Dedifferentiated amniotic fluid mesenchymal stem cell (primary cell): ENCODE measurements around the gene CAMK2N1.
"Not testable (repeated sequence)": the region's sequence is repeated elsewhere in the genome, so short reads cannot be mapped to it uniquely, and the experiment has no call there.

Experiments used
- DNase-seq: peaks from one replicate; pipeline ENCODE4 v3.0.0-alpha.2; 2016; ENCODE audit errors: extremely low spot score

The CAMK2N1 gene

DNA sequence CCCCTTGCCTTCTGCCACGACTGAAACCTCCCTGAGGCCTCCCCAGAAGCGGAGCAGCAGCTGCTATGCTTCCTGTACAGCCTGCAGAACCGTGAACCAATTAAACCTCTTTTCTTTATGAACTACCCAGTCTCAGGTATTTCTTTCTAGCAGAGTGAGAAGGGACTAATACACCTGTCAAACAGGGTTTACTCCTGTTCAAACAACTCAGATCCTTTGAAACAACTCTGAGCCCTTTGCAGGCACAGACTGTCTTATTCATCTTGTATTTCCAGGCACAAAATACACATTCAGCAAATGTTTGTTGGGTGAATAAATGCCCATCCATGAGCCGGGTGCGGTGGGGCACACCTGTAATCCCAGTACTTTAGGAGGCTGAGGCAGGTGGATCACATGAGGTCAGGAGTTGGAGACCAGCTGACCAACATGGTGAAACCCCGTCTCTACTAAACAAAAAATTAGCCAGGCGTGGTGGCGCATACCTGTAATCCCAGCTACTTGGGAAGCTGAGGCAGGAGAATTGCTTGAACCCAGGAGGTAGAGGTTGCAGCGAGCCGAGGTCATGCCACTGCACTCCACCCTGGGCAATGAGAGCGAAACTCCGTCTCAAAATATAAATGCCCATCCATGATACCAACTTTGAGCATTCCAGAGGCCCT, 10.8 kb upstream of the CAMK2N1 start:
- not testable (repeated sequence) for DNase-seq

GRCh38 chr1:20496241-20496661, 10.2 kb upstream of the CAMK2N1 start:
- DNase-seq, result no peak

DNA sequence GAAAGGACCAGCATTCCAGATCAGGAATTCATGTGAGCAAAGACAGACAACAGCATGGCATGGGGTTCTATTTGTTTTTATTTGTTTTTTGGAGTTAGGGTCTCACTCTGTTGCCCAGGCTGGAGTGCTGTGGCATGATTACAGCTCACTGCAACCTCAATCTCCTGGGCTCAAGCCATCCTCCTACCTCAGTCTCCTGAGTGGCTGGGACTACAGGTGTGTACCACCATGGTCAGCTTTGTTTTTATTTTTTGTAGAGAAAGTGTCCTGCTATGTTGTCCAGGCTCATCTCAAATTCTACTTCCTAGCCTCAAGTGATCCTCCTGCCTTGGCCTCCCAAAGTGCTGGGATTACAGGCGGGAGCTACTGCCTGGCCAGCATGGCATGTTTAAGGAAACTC, 9.7 kb upstream of the CAMK2N1 start:
- no peak for DNase-seq

DNA sequence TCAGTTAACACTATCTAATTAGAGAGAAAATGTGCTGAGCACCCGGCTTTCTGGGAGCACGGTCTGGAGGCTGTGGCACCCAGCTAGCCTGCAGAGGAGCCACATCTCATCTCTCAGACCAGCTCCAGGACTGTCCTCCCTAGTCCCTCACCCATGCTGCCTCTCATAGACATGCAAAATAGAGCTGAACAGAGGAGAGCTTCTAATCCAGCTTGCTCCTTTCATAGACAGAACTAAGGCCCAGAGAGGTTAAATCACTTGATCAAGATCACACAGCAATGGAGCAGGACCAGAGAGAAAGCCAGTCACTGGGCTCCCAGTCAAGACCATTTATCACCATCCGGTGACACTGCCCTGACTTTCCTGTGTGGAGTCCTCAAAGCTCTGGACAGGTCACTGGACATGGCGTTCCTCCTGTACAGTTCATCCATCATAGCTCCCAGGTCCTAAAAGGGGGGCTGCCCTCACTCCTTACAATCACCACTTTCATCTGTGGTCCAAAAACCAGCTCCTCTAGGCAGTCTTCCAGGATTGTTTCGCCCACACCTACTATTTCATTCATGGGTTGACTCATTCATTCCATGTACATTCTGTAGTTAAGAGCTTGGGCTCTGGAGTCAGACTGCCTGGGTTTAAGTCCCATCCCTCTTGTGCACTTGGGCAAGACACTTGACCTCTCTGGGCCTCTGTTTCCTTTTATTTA, 8.8 kb upstream of the CAMK2N1 start:
- peak; percentile 70 for DNase-seq

- peak; percentile 80 for DNase-seq
These were observed 8.0 kb upstream of the CAMK2N1 start for GRCh38 chr1:20493839-20494608.

DNA sequence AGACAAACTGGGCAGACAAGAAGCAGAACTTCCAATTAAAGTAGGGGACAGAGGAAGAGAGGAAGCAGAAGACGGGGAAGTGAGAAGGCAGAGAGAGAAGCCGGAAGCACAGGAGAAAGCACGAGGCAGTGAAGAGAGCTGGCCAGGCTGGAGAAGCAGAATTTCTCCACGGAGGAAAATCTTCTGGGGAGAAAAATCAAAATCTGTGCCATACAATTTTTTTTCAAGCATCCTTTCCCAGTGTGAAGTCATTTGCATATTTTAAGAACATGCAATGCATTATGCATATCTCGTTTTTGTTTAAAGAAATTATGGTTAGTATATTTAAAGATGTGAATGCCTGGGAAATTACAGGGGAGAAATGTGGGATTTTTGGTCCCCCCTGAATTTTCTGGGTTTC, 7.3 kb upstream of the CAMK2N1 start:
- no peak for DNase-seq

DNA sequence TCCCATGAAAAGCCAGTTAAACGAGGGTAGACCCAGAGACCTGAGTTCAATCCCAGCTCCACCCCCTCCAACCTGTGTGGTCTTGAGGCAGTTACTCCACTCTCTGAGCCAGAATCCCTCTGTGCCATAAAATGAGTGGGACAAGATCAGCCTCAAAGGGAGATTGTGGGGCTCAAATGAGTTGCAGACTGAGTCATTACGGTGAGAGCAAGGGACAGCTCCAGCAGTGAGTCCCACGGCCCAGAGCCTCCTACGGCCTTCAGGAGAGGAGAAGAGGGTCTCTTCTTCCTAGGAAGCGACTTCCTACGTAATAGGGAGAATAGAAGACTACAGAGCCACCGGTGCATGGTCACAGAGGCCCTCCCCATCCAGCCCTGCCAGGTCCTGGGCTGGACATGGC, 6.7 kb upstream of the CAMK2N1 start:
- no peak for DNase-seq

DNA sequence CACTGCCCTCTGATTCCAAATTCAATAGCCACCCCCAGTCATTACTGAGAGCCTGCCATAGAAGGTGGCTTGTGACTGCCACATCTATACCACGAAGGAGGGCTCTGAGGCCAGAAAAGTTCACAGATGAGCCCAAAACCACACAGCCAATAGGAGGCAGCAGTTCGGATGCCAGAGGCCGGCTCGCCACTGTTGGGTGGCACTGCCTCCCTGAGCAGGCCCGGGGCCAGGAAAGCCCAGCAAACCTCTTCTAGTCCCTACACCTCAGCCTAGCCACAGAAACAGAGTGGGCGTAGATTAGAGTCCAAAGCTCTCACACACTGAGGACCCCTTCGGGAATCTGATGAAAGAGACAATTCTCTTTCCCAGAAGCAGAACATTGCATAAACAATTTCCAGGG, 5.9 kb upstream of the CAMK2N1 start:
- no peak for DNase-seq

DNA sequence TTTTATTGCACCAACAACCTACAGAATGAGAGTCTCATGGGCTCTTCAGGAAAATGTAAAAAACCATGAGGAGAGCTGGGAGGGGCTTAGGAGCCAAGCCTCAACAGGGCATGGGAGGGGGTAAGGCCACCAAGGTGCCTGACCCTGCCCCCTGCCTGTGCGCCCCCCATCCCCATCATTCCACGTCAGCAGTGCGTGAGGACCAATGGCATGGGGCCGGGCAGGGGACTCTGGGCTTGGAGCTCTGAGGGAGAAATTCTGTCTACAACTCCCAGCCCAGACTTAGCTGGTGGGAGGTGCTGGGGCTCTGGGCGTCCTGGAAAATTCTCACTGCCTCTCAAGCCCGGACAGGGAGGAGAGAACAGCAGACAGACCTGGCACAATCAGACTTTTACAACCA, 5.2 kb upstream of the CAMK2N1 start:
- no peak for DNase-seq

- DNase-seq, result no peak
These were observed 1.2 kb upstream of the CAMK2N1 start for GRCh38 chr1:20487236-20487590.

GRCh38 chr1:20486457-20487235, 636 bp upstream of the CAMK2N1 start:
- DNase-seq, result peak; percentile 59

GRCh38 chr1:20484519-20485462, 1.2 kb downstream of the CAMK2N1 start:
- no peak for DNase-seq

GRCh38 chr1:20483833-20484518, 2.0 kb downstream of the CAMK2N1 start:
- no peak for DNase-seq

- DNase-seq, result no peak
These were observed 2.7 kb downstream of the CAMK2N1 start for GRCh38 chr1:20483098-20483832.

- DNase-seq, result no peak
These were observed 4.1 kb downstream of the CAMK2N1 start for GRCh38 chr1:20481643-20482498.

DNA sequence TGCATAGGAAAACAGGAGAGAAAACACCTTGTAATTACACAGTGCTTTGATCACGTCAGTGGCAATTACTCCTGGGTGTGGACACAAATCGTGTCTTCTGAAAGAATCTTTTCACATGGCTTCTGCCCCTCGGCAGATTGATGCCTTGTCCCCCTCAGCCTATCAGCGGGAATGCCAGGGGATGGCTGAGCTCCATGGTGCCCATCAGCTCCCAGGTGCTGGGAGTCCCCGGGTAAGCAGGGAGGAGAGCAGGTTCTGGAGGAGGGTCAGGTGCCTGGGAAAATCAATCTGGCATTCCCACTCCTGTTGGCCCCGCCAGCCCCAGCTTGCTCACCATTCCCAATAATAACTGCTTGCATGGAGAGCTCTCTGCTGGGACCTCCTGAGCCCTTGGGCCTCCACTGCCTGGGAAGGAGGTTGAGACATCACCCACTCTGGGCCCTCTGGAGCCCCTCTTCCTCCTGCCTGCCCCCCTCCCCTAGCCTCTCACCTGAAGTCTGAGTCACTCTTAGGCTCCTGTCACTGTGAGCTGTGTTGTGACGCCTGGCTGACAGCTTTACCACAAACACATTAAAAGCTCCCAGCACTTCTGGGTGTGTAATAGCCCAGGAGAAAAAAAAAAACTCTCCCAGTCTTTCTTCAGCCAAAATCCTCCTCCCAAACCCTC, 4.9 kb downstream of the CAMK2N1 start:
- no peak for DNase-seq

GRCh38 chr1:20480243-20480944, 5.6 kb downstream of the CAMK2N1 start:
- DNase-seq, result no peak

- DNase-seq, result no peak
These were observed 6.2 kb downstream of the CAMK2N1 start for GRCh38 chr1:20479840-20480239.
